ENCODE results near the gene BMF.

Gene BMF

DNA sequence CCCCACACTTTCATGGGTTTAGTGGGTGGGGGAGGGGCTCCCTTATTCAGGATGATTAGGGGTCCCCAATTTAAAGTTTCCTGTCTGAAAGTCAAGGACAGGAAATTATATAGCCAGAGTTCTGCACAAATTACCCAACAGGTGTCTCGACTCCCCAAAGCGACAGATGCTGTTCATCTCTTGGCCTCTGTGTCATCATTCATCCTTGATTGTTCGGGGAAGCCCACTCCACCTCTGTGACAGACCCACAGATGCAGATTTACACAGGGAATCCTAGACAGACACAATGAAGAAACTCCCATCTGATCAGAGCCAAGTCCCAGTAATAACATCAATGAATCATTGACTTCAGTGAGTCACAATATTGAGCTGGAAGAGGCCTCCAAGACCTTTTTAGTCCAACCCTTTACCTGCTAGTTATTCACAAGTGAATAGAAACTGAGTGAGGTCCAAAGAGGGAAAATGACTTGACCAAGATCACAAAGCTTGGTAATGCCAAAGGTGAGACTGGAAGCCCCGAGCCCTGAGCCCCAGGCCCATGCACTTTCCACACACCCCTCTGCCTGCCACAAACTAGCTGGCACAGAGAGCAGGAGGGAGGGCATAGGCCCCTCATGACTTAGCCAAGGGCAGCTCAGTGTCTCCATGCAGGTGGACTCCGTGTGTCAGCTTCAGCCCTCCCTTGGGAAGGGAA lies 61.8 kb downstream of the BMF start:
- no peak for DNase-seq

DNA sequence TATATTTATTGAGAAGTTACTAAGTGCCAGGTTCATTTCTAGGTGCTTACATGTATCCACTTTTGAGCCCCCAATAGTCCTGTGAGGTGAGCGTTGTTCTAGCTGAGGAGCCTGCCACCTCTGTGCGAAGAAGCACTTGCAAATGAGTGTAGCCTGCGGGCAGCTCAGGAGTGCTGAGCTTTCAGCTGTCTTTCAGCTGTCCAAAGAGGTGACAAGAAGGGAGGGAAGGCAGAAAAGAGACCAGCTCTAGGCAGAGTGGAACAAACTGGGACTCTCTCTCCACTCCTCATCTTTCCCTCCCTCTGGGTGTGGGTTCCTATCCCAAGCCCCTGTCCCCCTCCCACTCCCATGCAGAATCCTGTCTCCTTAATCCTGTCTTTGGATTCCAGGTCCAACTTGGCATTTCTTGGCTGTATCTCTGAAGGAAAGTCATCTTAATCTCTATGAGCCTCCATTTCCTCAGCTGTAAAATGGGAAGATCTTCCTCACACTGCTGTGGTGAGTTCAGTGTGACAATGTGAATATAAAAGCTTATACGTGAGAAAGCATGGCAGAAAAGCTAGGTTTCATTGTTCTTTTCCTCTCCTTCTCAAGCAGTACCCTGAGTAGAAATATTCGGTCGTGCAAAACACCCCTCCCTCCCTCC lies 63.0 kb downstream of the BMF start:
- no peak for DNase-seq

DNA sequence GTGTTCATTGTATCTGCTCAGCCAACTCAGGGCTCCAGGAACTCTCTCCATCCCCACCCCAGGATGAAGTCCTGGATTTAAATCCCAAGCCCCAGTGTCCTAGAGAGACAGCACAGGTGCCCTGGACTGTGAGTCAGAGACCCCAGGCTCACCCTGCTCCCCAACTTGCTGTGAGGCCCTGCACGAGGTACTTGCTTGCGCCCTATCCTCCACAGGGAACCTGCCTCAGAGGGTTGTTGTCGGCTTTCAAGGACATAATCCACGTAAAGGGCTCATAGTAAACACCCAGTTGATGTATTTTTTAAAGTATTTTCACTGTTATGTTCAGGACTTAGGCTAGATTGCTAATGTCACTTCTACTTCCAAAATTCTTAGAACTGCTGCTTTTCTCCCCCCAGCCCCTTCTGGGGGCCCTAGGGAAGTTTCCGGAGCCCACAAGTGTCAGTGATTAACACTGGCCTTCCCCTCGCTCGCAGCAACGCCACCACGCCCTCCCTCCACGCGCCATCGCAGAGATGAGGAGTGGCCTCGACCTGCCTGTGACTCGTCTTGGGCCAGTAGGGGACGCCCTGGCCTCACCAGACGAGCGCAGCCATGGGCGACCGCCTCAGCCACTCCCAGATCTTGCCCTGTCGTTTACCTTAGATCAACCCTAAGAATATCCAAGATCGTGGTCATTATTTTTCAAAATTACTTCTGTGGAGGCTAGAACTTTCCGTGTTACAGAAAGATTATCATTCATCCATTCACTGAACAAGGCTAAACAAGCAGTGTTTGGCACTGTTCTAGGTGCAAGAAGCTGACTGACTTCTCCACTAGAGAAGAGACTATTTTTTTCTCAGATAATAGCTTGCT lies 63.7 kb downstream of the BMF start:
- DNase-seq, result peak; percentile 86

DNA sequence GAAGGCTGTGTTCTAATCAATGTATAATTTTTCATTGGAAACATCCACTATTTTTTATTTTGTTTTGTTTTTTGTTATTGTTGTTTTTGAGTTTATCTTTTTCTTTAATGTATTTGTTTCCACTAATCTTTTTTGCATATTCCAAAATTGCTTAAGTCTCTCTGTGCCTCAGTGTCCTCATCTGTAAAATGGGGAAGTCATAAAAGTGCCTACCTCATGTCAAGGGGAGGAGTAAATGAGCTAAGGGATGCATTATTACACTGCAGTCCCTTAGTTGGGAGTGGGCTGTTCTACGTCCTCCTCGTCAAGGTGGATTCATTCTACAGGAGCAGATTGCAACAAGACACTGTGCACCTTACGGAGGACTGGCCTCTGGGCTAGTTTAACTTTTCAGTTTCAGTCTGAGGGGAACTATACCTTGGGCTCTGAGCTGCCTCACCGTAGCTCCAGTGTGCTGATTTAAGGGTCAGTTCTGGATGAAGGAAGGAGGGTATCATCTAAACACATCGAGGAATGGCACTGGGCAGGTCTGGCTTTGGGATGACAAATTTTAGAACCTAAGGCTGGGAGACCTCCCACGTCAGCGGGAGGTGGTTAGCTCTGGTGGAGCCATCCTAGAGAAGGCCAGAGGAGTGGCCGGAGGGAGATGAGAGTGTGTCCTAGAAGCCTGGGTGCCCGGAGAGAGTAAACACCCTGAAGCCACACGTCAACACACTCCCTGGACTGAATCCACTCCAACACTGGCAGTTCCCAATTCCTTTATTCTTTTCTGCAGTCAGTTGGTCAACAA lies 64.6 kb downstream of the BMF start:
- no peak for DNase-seq

DNA sequence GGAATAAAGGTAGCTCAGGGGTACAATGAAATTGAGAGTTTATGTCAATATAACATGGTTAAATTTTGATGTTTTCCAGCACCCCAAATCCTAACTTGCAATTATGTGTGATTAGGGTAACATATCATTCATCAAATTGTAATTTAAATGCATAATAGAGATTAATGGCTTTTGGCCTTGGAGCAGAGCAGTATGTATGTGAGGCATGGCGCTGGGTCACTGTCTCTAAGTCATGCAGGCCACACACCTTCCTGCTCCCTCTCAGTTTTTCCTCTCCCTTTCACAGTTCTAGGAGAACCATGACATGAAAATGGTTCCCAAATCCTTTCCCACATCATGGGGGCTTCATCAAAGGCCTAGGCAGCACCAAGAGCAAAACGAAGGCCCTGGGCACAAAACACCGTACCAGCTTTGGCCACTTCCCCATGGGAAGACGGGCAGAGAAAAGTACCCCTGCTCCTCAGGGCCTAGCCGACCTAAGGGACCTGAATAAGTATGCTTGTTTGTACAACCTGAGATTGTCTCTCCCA lies 65.8 kb downstream of the BMF start:
- no peak for DNase-seq

DNA sequence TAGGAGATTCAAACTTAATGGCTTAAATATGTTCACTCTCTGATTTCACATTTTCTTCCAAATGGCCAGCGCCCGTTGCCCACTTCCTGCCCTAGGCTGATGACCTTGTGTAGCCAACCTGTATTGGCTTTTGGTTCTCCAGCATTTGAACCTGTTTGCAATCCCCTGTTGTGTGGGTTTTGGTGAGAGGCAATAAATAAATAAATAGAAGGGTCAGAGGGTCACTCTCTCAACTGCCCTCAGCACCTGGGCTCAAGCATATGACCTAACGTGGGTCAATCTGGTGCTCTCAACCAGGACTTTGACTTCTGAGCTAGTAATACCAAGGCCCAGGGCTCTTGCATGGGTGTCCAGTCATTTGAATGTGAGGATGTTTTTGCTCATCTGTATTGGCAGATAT lies 67.9 kb downstream of the BMF start:
- DNase-seq, result no peak

DNA sequence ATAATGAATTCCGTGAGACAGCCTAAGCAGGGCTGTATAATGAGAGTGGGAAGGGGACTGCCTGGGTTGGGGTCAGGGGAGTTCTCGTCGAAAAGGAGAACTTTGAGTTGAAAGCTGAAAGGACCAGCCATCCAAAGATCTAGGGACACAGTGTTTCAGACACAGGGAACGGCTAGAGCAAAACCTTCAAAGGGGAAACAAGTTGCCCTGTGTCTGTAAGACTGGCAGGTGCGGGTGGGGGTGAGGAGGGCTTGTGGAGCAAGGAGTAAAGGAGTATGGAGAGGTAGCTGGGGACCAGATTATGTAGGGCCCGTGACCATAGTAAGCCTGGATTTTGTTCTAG lies 68.4 kb downstream of the BMF start:
- no peak for DNase-seq

- DNase-seq, result peak; percentile 94
Observed at GRCh38 chr15:40038638-40039543, 69.8 kb downstream of the BMF start, which contains the start of gene SRP14. SRP14 (minus strand) TSS chr15:40039181; CDS start chr15:40039116, 65 bp downstream.

DNA sequence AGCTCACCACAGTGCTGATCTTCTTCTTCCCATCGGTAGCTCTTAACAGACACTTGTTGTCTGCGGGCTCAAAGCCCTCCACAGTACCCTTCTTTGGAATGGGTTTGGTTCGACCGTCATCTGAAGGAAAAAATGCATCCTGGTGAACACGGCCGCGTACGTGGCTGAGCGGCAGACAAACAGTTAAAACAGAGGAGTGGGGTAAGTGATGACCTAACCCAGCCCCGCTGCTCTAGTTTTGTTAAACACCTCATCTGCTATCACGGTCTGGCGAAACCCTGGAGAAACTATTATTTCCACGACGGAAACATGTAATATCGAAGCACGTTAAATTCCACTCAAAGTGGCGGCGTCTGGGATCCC lies 70.4 kb downstream of the BMF start:
- no peak for DNase-seq
